Measurements from ENCODE around the gene ANO8. TPM values are rescaled to one million over a fixed set of nuclear protein-coding genes. Genes with fewer than 3 reads are reported as not detected.

The ANO8 gene
- total RNA-seq, 1 donor: 5.1 TPM

DNA sequence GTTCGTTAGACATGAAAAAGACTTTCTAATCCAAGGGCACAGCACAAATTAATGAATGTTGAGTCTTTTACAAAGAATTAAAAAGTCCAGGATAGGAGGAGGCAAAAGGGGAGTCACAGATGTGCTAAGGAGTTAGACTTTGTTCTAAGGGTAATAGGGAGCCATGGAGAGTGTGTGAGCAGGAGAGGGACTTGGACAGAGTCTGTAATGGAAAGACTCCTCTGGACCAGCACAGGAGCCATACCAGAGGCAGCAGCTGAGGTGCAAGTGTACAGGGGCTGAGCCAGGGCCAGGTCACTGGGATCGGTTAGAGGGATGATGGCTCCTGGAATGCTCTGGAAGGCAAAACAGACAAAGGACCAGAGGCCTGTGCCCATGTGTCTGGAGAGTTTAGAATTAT lies 13.2 kb upstream of the ANO8 start:
- Histone ChIP-seq H3K36me3 (ENCODE audit: insufficient read depth, low read length) (no peaks in the 10 kb centered on the region), H3K4me3 (ENCODE audit: insufficient read depth, low read length) (no peak overlapping the region), H3K4me1 (ENCODE audit: insufficient read depth, low read length) (peaks cover 10% of the 10 kb centered on the region), H3K9me3 (ENCODE audit: low read depth, low read length) (no peaks in the 10 kb centered on the region), H3K4me2 (ENCODE audit: insufficient read depth, low read length) (no peak overlapping the region), H4K20me1 (ENCODE audit: insufficient read depth, low read length) (no peaks in the 10 kb centered on the region), H3K27ac (ENCODE audit: low read depth, low read length) (no peak overlapping the region), H2AFZ (ENCODE audit: low read length) (no peak overlapping the region), H3K79me2 (ENCODE audit: insufficient read depth, low read length) (no peaks in the 10 kb centered on the region), H3K27me3 (ENCODE audit: insufficient read depth, low read length) (peaks cover 6% of the 10 kb centered on the region)
- peak; percentile 35 for DNase-seq (ENCODE audit: insufficient read length, low spot score, missing footprints)
- TF ChIP-seq CTCF (IDR thresholded peaks at IDR 0.05; ENCODE audit: extremely low read depth, low read depth, low read length): no peak

DNA sequence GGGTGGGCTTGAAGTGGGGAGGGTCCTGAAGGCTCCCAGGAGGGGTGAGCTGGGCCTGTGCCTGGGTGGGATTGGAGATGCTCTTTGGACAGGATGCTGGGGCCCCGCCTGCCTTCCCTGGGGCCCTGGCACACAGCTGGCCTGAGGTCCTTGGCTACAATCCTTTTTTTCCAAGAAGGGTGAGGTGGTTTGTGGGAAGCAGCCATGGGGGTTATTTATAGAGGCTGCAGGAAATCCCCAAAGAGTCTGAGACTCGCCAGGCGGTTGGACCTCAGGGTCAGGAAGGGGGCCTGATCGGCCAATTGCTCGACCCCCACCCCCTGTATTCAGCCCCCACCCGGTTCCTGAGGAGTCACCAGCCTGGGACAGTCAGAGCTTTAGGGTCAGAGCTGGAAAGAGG lies 12.7 kb upstream of the ANO8 start:
- Histone ChIP-seq H3K4me3 (ENCODE audit: insufficient read depth, low read length) (no peak overlapping the region), H3K27me3 (ENCODE audit: insufficient read depth, low read length) (peaks cover 6% of the 10 kb centered on the region), H3K9me3 (ENCODE audit: low read depth, low read length) (no peaks in the 10 kb centered on the region), H3K4me2 (ENCODE audit: insufficient read depth, low read length) (no peak overlapping the region), H2AFZ (ENCODE audit: low read length) (no peak overlapping the region), H3K27ac (ENCODE audit: low read depth, low read length) (no peak overlapping the region), H3K4me1 (ENCODE audit: insufficient read depth, low read length) (peaks cover 10% of the 10 kb centered on the region), H3K36me3 (ENCODE audit: insufficient read depth, low read length) (no peaks in the 10 kb centered on the region), H3K79me2 (ENCODE audit: insufficient read depth, low read length) (no peaks in the 10 kb centered on the region), H4K20me1 (ENCODE audit: insufficient read depth, low read length) (no peaks in the 10 kb centered on the region)
- DNase-seq (ENCODE audit: insufficient read length, low spot score, missing footprints): peak; percentile 86
- TF ChIP-seq CTCF (IDR thresholded peaks at IDR 0.05; ENCODE audit: extremely low read depth, low read depth, low read length): no peak

GRCh38 chr19:17346109-17346671 lies 11.5 kb upstream of the ANO8 start:
- H3K79me2 ChIP-seq (ENCODE audit: insufficient read depth, low read length): no peaks in the 10 kb centered on the region
- H3K36me3 ChIP-seq (ENCODE audit: insufficient read depth, low read length): no peaks in the 10 kb centered on the region
- peaks cover 10% of the 10 kb centered on the region for H3K4me1 ChIP-seq (ENCODE audit: insufficient read depth, low read length)
- H3K4me2 ChIP-seq (ENCODE audit: insufficient read depth, low read length): no peak overlapping the region
- H3K27me3 ChIP-seq (ENCODE audit: insufficient read depth, low read length): peaks cover 6% of the 10 kb centered on the region
- no peaks in the 10 kb centered on the region for H4K20me1 ChIP-seq (ENCODE audit: insufficient read depth, low read length)
- peak; percentile 81 for TF ChIP-seq CTCF (IDR thresholded peaks at IDR 0.05; ENCODE audit: extremely low read depth, low read depth, low read length)
- no peaks in the 10 kb centered on the region for H3K9me3 ChIP-seq (ENCODE audit: low read depth, low read length)
- peak; percentile 97 for DNase-seq (ENCODE audit: insufficient read length, low spot score, missing footprints)
- no peak overlapping the region for H3K4me3 ChIP-seq (ENCODE audit: insufficient read depth, low read length)
- no peak overlapping the region for H3K27ac ChIP-seq (ENCODE audit: low read depth, low read length)
- no peak overlapping the region for H2AFZ ChIP-seq (ENCODE audit: low read length)

DNA sequence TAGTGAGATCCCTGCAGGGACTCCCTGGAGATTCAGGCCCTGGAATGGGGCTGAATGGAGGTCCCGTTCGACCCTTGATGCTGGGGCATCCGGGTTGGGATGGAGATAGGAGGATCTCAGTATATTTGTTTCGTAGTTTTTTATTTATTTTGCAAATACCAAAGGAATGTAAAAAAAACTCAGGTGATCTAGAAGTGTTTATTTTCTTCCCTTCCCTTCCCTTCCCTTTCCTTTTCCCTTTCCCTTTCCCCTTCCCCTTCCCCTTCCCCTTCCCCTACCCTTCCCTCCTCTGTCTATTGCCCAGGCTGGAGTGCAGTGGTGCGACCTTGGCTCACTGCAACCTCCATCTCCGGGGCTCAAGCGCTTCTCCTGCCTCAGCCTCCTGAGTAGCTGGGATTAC lies 7.2 kb upstream of the ANO8 start:
- no peak overlapping the region for H2AFZ ChIP-seq (ENCODE audit: low read length)
- peak; percentile 29 for DNase-seq (ENCODE audit: insufficient read length, low spot score, missing footprints)
- no peak overlapping the region for H3K4me3 ChIP-seq (ENCODE audit: insufficient read depth, low read length)
- no peaks in the 10 kb centered on the region for H4K20me1 ChIP-seq (ENCODE audit: insufficient read depth, low read length)
- no peaks in the 10 kb centered on the region for H3K9me3 ChIP-seq (ENCODE audit: low read depth, low read length)
- TF ChIP-seq CTCF (IDR thresholded peaks at IDR 0.05; ENCODE audit: extremely low read depth, low read depth, low read length): no peak
- H3K4me1 ChIP-seq (ENCODE audit: insufficient read depth, low read length): peaks cover 8% of the 10 kb centered on the region
- no peaks in the 10 kb centered on the region for H3K79me2 ChIP-seq (ENCODE audit: insufficient read depth, low read length)
- H3K4me2 ChIP-seq (ENCODE audit: insufficient read depth, low read length): no peak overlapping the region
- H3K36me3 ChIP-seq (ENCODE audit: insufficient read depth, low read length): no peaks in the 10 kb centered on the region
- H3K27ac ChIP-seq (ENCODE audit: low read depth, low read length): no peak overlapping the region
- H3K27me3 ChIP-seq (ENCODE audit: insufficient read depth, low read length): no peaks in the 10 kb centered on the region

Measured in osteoblast (primary cell).